Glutamatergic neuron (in vitro differentiated cells): ENCODE measurements around the gene PAQR8. TPM values are rescaled to one million over a fixed set of nuclear protein-coding genes. Genes with fewer than 3 reads are reported as not detected.

Experiments
- DNase-seq: peaks from one replicate; pipeline ENCODE4 v3.0.0; 2022
- H3K27ac Mint-ChIP-seq: one replicate; pipeline ENCODE4 v1.8.0; 2020; ENCODE audit warnings: mild to moderate bottlenecking, mixed read lengths, inconsistent platforms; ENCODE audit not compliant: unreplicated experiment
- H3K27me3 Mint-ChIP-seq: one replicate; pipeline ENCODE4 v1.8.0; 2020; ENCODE audit warnings: mild to moderate bottlenecking, moderate library complexity, mixed read lengths, inconsistent platforms; ENCODE audit not compliant: unreplicated experiment
- H3K36me3 Mint-ChIP-seq: one replicate; pipeline ENCODE4 v1.8.0; 2020; ENCODE audit warnings: mild to moderate bottlenecking, mixed read lengths, inconsistent platforms; ENCODE audit not compliant: unreplicated experiment
- H3K4me1 Mint-ChIP-seq: one replicate; pipeline ENCODE4 v1.8.0; 2020; ENCODE audit warnings: mild to moderate bottlenecking, low read depth, mixed read lengths, inconsistent platforms; ENCODE audit not compliant: unreplicated experiment
- H3K4me3 Mint-ChIP-seq: one replicate; pipeline ENCODE4 v1.8.0; 2020; ENCODE audit warnings: mild to moderate bottlenecking, mixed read lengths, inconsistent platforms; ENCODE audit not compliant: unreplicated experiment
- H3K9me3 Mint-ChIP-seq: one replicate; pipeline ENCODE4 v1.8.0; 2020; ENCODE audit warnings: mild to moderate bottlenecking, moderate library complexity, mixed read lengths, inconsistent platforms; ENCODE audit not compliant: unreplicated experiment
- total RNA-seq: library from RNA; stranded (reverse); fragmentation: NEBNext Ultra II Directional; extraction: Animal tissue kit (Norgen Biotek cat#: 25700); gene quantifications from one replicate; pipeline ENCODE4 v1.2.1, GENCODE V29; 2021; ENCODE audit not compliant: unreplicated experiment
- TF ChIP-seq, protein P1 (sequence below): fragments of 200-600 bp; sonication (generic); IDR thresholded peaks from one replicate; pipeline ENCODE4 v1.5.0; 2021; ENCODE audit not compliant: partially characterized antibody, unreplicated experiment

The PAQR8 gene
- total RNA-seq, 1 donor from 2014 or later = 2.7 TPM

- DNase-seq = no peak
- H3K27me3 Mint-ChIP-seq = peaks cover 2% of the 10 kb centered on the region
These were observed 5.9 kb upstream of the PAQR8 start for GRCh38 chr6:52356017-52356416.

GRCh38 chr6:52359403-52359802 is 2.5 kb upstream of the PAQR8 start:
- no peak overlapping the region for H3K4me3 Mint-ChIP-seq
- TF ChIP-seq, protein P1, sequence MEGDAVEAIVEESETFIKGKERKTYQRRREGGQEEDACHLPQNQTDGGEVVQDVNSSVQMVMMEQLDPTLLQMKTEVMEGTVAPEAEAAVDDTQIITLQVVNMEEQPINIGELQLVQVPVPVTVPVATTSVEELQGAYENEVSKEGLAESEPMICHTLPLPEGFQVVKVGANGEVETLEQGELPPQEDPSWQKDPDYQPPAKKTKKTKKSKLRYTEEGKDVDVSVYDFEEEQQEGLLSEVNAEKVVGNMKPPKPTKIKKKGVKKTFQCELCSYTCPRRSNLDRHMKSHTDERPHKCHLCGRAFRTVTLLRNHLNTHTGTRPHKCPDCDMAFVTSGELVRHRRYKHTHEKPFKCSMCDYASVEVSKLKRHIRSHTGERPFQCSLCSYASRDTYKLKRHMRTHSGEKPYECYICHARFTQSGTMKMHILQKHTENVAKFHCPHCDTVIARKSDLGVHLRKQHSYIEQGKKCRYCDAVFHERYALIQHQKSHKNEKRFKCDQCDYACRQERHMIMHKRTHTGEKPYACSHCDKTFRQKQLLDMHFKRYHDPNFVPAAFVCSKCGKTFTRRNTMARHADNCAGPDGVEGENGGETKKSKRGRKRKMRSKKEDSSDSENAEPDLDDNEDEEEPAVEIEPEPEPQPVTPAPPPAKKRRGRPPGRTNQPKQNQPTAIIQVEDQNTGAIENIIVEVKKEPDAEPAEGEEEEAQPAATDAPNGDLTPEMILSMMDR = no peak
- H3K36me3 Mint-ChIP-seq = no peaks in the 10 kb centered on the region
- peaks cover 4% of the 10 kb centered on the region for H3K4me1 Mint-ChIP-seq
- no peak overlapping the region for H3K27ac Mint-ChIP-seq
- H3K9me3 Mint-ChIP-seq = peaks cover 5% of the 10 kb centered on the region
- no peak for DNase-seq
- H3K27me3 Mint-ChIP-seq = peaks cover 10% of the 10 kb centered on the region

More at GRCh38 chr6:52356017-52356416, 5.9 kb upstream of the PAQR8 start:
- Mint-ChIP-seq H3K36me3 (no peaks in the 10 kb centered on the region), H3K27ac (no peak overlapping the region), H3K4me1 (no peaks in the 10 kb centered on the region), H3K4me3 (no peak overlapping the region), H3K9me3 (no peaks in the 10 kb centered on the region)
- TF ChIP-seq, protein P1 = no peak

- peaks cover 5% of the 10 kb centered on the region for H3K9me3 Mint-ChIP-seq
- no peak for DNase-seq
- no peaks in the 10 kb centered on the region for H3K36me3 Mint-ChIP-seq
- peaks cover 4% of the 10 kb centered on the region for H3K4me1 Mint-ChIP-seq
- no peak overlapping the region for H3K27ac Mint-ChIP-seq
- H3K4me3 Mint-ChIP-seq = no peak overlapping the region
- TF ChIP-seq, protein P1 = no peak
- H3K27me3 Mint-ChIP-seq = peaks cover 10% of the 10 kb centered on the region
These were observed 1.9 kb upstream of the PAQR8 start for GRCh38 chr6:52360028-52360427.

DNA sequence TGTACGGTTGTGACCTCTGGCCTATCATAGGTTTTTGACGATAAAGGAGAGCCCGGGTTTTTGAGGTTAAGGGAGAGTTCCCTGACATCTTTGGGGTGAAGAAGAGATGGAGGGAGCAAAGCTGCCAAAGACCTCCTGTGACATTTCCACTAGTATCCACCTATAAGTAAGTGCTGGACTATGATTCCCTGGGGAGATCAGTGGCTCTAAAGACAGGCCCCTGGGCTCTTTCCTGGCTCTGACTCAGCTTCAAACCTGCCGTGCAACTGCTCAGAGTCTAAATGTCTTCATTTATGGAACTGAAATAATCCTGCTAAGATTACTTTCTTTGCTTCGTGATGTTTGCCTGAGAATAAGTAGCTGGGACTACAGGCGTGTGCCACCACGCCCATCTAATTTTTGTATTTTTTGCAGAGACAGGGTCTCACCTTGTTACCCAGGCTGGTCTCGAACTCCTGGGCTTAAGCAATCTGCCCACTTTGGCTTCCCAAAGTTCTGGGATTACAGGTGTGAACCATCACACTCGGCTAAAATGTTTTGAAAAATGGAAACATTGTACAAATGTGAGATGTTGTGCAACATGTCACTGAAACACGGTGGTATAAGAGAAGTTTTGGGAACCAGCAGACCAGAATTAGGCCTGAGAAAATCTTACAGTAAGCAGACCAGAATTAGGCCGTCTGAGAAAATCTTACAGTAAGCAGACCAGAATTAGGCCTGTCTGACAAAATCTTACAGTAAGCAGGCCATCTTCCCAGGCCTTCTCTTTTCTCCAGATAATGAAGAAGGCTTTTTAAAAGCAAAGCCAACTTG is 1.1 kb upstream of the PAQR8 start:
- peaks cover 5% of the 10 kb centered on the region for H3K9me3 Mint-ChIP-seq
- peaks cover 9% of the 10 kb centered on the region for H3K27me3 Mint-ChIP-seq
- H3K27ac Mint-ChIP-seq = no peak overlapping the region
- no peak for DNase-seq
- TF ChIP-seq, protein P1 = no peak
- H3K4me1 Mint-ChIP-seq = peaks cover 4% of the 10 kb centered on the region
- no peaks in the 10 kb centered on the region for H3K36me3 Mint-ChIP-seq
- peak overlapping the region; percentile 80 for H3K4me3 Mint-ChIP-seq

- Mint-ChIP-seq H3K4me3 (peak overlapping the region; percentile 80), H3K4me1 (peaks cover 4% of the 10 kb centered on the region), H3K27me3 (peaks cover 9% of the 10 kb centered on the region), H3K36me3 (no peaks in the 10 kb centered on the region), H3K27ac (peak overlapping the region; percentile 17), H3K9me3 (peaks cover 5% of the 10 kb centered on the region)
- TF ChIP-seq, protein P1 = no peak
- DNase-seq = no peak
These were observed 472 bp upstream of the PAQR8 start for GRCh38 chr6:52361414-52361944.
